NCI-H226 (cell line): ENCODE measurements around the gene RNF103.
"Not testable (repeated sequence)": the region's sequence is repeated elsewhere in the genome, so short reads cannot be mapped to it uniquely, and the experiment has no call there.

Experiments used
- DNase-seq: peaks from one replicate; pipeline ENCODE4 v3.0.0-alpha.2; 2015

Gene RNF103

GRCh38 chr2:86623043-86623493, 597 bp downstream of the RNF103 start:
- no peak for DNase-seq

- DNase-seq, result no peak
Observed at GRCh38 chr2:86622519-86623042, 1.1 kb downstream of the RNF103 start.

- DNase-seq, result no peak
Observed at GRCh38 chr2:86621280-86621943, 2.3 kb downstream of the RNF103 start.

GRCh38 chr2:86617738-86618137, 5.9 kb downstream of the RNF103 start:
- no peak for DNase-seq

- no peak for DNase-seq
Observed at GRCh38 chr2:86617153-86617552, 6.5 kb downstream of the RNF103 start.

GRCh38 chr2:86616502-86616901, 7.2 kb downstream of the RNF103 start:
- DNase-seq, result no peak

GRCh38 chr2:86615596-86615995, 8.1 kb downstream of the RNF103 start:
- DNase-seq, result no peak

GRCh38 chr2:86613515-86613914, 10.2 kb downstream of the RNF103 start:
- no peak for DNase-seq

- no peak for DNase-seq
Observed at GRCh38 chr2:86610871-86611270, 12.8 kb downstream of the RNF103 start.

GRCh38 chr2:86608832-86609410, 14.7 kb downstream of the RNF103 start:
- DNase-seq, result no peak

- DNase-seq, result no peak
Observed at GRCh38 chr2:86603905-86604304, 19.8 kb downstream of the RNF103 start.

- no peak for DNase-seq
Observed at GRCh38 chr2:86598966-86599365, 24.7 kb downstream of the RNF103 start.

GRCh38 chr2:86596118-86596517, 27.5 kb downstream of the RNF103 start:
- DNase-seq, result no peak

GRCh38 chr2:86593266-86593665, 30.4 kb downstream of the RNF103 start:
- DNase-seq, result no peak

GRCh38 chr2:86592547-86593230, 31.0 kb downstream of the RNF103 start:
- peak; percentile 39 for DNase-seq

- DNase-seq, result not testable (repeated sequence)
Observed at GRCh38 chr2:86589701-86590100, 34.0 kb downstream of the RNF103 start.

- DNase-seq, result peak; percentile 47
Observed at GRCh38 chr2:86584151-86584913, 39.3 kb downstream of the RNF103 start.

- no peak for DNase-seq
Observed at GRCh38 chr2:86580560-86580959, 43.1 kb downstream of the RNF103 start.

- DNase-seq, result no peak
Observed at GRCh38 chr2:86577817-86578456, 45.7 kb downstream of the RNF103 start.

GRCh38 chr2:86570059-86570458, 53.6 kb downstream of the RNF103 start:
- DNase-seq, result no peak

GRCh38 chr2:86566821-86567190, 56.9 kb downstream of the RNF103 start:
- DNase-seq, result no peak

GRCh38 chr2:86566158-86566820, 57.4 kb downstream of the RNF103 start:
- DNase-seq, result no peak
